ENCODE results near the gene CCDC34. TPM values are rescaled to one million over a fixed set of nuclear protein-coding genes. Genes with fewer than 3 reads are reported as not detected.

The CCDC34 gene, protein sequence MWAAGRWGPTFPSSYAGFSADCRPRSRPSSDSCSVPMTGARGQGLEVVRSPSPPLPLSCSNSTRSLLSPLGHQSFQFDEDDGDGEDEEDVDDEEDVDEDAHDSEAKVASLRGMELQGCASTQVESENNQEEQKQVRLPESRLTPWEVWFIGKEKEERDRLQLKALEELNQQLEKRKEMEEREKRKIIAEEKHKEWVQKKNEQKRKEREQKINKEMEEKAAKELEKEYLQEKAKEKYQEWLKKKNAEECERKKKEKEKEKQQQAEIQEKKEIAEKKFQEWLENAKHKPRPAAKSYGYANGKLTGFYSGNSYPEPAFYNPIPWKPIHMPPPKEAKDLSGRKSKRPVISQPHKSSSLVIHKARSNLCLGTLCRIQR
- 10 to 100 TPM in 1 of 5 donors, 1 to 10 TPM in 2, under 1 TPM in 1, not detected in 1; 0.89 to 65.8 (median 6.0) TPM for total RNA-seq
- 10 to 100 TPM in 2 of 3 donors, 1 to 10 TPM in 1; 7.0 to 25.2 (median 11.7) TPM for polyA plus RNA-seq
- long read RNA-seq, donor 1, transcript CCDC34-201 (3 exons, 2,109 nt): major isoform, 9 of 12 reads
- long read RNA-seq, donor 1, partial matches to known transcripts: 0 of 12 reads
- long read RNA-seq, donor 1, other reads (novel, unspliced or antisense): 0 of 12 reads
- long read RNA-seq, donor 2, transcript CCDC34-201 (3 exons, 2,109 nt): major isoform, 5 of 14 reads
- long read RNA-seq, donor 2, partial matches to known transcripts: 6 of 14 reads
- long read RNA-seq, donor 2, other reads (novel, unspliced or antisense): 0 of 14 reads
- long read RNA-seq, donor 3, transcript CCDC34-201 (3 exons, 2,109 nt): major isoform, 8 of 9 reads
- long read RNA-seq, donor 3, partial matches to known transcripts: 0 of 9 reads
- long read RNA-seq, donor 3, other reads (novel, unspliced or antisense): 0 of 9 reads
- long read RNA-seq, donor 4, partial matches to known transcripts: 0 of 1 reads
- long read RNA-seq, donor 4, other reads (novel, unspliced or antisense): 0 of 1 reads
- long read RNA-seq, donor 5, transcript CCDC34-201 (3 exons, 2,109 nt): major isoform, 10 of 17 reads
- long read RNA-seq, donor 5, partial matches to known transcripts: 6 of 17 reads
- long read RNA-seq, donor 5, other reads (novel, unspliced or antisense): 0 of 17 reads
- long read RNA-seq, donor 6, transcript CCDC34-202 (6 exons, 2,103 nt): minor isoform, 6 of 31 reads
- long read RNA-seq, donor 6, transcript CCDC34-201 (3 exons, 2,109 nt): major isoform, 15 of 31 reads
- long read RNA-seq, donor 6, partial matches to known transcripts: 10 of 31 reads
- long read RNA-seq, donor 6, other reads (novel, unspliced or antisense): 0 of 31 reads
- long read RNA-seq, donor 7, transcript CCDC34-201 (3 exons, 2,109 nt): major isoform, 11 of 16 reads
- long read RNA-seq, donor 7, transcript CCDC34-202 (6 exons, 2,103 nt): minor isoform, 5 of 16 reads
- long read RNA-seq, donor 7, partial matches to known transcripts: 0 of 16 reads
- long read RNA-seq, donor 7, other reads (novel, unspliced or antisense): 0 of 16 reads
- long read RNA-seq, donor 8, transcript CCDC34-201 (3 exons, 2,109 nt): major isoform, 8 of 10 reads
- long read RNA-seq, donor 8, partial matches to known transcripts: 0 of 10 reads
- long read RNA-seq, donor 8, other reads (novel, unspliced or antisense): 0 of 10 reads
- long read RNA-seq, donor 9, partial matches to known transcripts: 0 of 3 reads
- long read RNA-seq, donor 9, other reads (novel, unspliced or antisense): 0 of 3 reads
- long read RNA-seq, donor 10, transcript CCDC34-201 (3 exons, 2,109 nt): major isoform, 7 of 9 reads
- long read RNA-seq, donor 10, partial matches to known transcripts: 0 of 9 reads
- long read RNA-seq, donor 10, other reads (novel, unspliced or antisense): 0 of 9 reads

DNA sequence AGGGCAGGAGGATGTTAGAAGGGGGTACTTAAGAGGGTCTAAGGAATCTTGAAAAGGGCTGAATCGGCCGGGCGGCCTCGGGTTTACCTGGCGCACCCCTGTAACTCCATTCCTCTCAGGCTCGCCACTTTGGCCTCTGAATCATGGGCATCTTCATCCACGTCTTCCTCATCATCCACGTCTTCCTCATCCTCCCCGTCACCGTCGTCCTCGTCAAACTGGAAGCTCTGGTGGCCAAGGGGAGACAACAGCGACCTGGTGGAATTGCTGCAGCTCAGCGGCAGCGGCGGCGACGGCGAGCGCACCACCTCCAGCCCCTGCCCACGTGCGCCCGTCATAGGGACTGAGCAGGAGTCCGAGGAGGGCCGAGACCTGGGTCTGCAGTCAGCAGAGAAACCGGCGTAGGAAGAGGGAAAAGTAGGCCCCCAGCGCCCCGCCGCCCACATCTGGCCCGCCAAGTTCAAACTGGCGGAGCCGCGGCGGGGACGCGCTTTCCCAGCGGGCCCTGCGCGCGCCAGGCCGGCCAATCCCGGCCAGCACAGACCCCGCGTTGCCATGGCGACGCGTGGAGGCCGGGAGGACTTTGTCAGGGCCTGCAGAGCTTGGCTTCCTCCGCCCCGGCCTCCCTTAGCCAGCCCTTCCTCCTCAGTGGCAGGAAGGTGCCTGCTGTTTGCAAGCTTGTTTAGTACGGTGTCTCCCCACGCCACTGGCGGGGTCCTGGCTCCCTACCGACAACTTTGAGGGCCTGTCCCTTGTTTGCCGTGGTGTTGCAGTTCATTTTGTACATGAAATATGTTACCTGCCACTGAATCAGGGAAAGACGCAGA is at the start of gene CCDC34:
Gene CCDC34 (minus strand): TSS at position 467 of the 827 bp plus-strand sequence. CDS start 21 bp downstream, at position 446.
- WGBS, 5 donors: 1 to 2% (median 1%) methylated on average over 41 to 57 of the region's 57 CpGs
- H3K27ac ChIP-seq: peak within 1 kb of the TSS; percentile 24 to 77 (median 71)
- TF ChIP-seq, protein P1, sequence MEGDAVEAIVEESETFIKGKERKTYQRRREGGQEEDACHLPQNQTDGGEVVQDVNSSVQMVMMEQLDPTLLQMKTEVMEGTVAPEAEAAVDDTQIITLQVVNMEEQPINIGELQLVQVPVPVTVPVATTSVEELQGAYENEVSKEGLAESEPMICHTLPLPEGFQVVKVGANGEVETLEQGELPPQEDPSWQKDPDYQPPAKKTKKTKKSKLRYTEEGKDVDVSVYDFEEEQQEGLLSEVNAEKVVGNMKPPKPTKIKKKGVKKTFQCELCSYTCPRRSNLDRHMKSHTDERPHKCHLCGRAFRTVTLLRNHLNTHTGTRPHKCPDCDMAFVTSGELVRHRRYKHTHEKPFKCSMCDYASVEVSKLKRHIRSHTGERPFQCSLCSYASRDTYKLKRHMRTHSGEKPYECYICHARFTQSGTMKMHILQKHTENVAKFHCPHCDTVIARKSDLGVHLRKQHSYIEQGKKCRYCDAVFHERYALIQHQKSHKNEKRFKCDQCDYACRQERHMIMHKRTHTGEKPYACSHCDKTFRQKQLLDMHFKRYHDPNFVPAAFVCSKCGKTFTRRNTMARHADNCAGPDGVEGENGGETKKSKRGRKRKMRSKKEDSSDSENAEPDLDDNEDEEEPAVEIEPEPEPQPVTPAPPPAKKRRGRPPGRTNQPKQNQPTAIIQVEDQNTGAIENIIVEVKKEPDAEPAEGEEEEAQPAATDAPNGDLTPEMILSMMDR (IDR thresholded peaks at IDR 0.05): no peak
- peak; percentile 16 to 81 (median 68) for TF ChIP-seq POLR2AphosphoS5 (IDR thresholded peaks at IDR 0.05)

DNA sequence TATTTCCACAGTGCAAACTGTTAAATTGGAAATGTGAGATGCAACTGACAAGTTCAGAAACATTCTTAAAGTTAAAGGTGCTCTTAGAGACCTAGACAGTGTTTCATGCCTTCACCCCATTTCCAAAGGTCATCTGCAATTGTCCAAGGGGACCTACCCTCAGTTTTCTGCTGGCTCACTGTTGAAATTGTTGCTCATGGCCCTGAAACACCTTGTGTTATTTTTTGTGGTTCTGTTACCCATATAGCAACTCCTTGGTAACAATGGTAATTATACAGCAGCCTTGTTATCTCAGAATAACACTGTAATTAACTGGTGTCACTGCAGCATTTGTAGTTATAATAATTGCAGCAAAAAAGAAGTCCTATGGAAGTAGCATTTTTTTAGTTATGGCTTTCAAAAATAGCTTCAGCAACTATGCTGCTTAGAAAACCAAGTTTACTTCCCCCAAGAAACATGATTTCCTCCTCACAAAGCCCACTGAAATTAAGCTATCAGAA is 49.2 kb upstream of the CCDC34 start:
- Histone ChIP-seq H3K27ac (no peak overlapping the region), H3K27me3 (no peaks in the 10 kb centered on the region), H3K36me3 (no peaks in the 10 kb centered on the region), H3K9me3 (no peaks in the 10 kb centered on the region), H3K4me1 (peaks cover 0 to 32% (median 14%) of the 10 kb centered on the region in 4 donors), H3K4me3 (no peak overlapping the region)
- TF ChIP-seq, protein P1 (IDR thresholded peaks at IDR 0.05): no peak
- TF ChIP-seq POLR2A (IDR thresholded peaks at IDR 0.05) (no peak), EP300 (IDR thresholded peaks at IDR 0.05) (no peak), POLR2AphosphoS5 (IDR thresholded peaks at IDR 0.05) (no peak)
- DNase-seq: no peak
- intact Hi-C loops (cut with DNase I; ENCODE audit: low total_unique reads): no loop called here

More for the DNA sequence above, at the start of gene CCDC34:
- H3K36me3 ChIP-seq: peaks cover 0 to 8% (median 6%) of the 10 kb centered on the region in 4 donors
- H3K9me3 ChIP-seq: no peaks in the 10 kb centered on the region
- peak; percentile 92 to 98 for DNase-seq
- intact Hi-C loops (cut with DNase I; ENCODE audit: low total_unique reads): no loop called here
- H3K27me3 ChIP-seq: no peaks in the 10 kb centered on the region
- H3K4me3 ChIP-seq: peak within 1 kb of the TSS; percentile 74 to 86 (median 82)
- H3K4me1 ChIP-seq: peaks cover 0 to 30% (median 27%) of the 10 kb centered on the region in 4 donors

DNA sequence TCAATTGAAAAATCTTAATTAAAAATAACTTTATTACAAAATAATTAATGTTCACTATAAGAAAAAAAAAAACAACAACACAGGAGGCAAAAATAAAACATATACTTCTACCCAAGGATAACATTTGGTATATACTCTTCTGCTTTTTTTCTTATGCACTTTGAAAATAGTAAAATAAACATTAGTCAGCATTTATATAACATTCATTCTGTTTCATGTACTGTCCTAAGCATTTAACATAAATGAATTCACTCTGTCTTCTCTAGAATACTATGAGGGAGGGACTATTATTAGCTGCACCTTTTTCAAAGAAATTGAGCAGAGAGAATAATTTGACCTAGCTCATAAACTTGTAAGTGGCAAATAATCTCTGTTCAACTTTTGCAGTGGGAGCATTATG is 48.3 kb upstream of the CCDC34 start:
- H3K36me3 ChIP-seq: no peaks in the 10 kb centered on the region
- H3K27me3 ChIP-seq: no peaks in the 10 kb centered on the region
- no peak overlapping the region for H3K4me3 ChIP-seq
- no peak overlapping the region for H3K27ac ChIP-seq
- peaks cover 0 to 31% (median 12%) of the 10 kb centered on the region in 4 donors for H3K4me1 ChIP-seq
- H3K9me3 ChIP-seq: no peaks in the 10 kb centered on the region
- intact Hi-C loops (cut with DNase I; ENCODE audit: low total_unique reads): no loop called here
- no peak for DNase-seq
- TF ChIP-seq POLR2AphosphoS5 (IDR thresholded peaks at IDR 0.05) (no peak), EP300 (IDR thresholded peaks at IDR 0.05) (no peak), POLR2A (IDR thresholded peaks at IDR 0.05) (no peak)
- TF ChIP-seq, protein P1 (IDR thresholded peaks at IDR 0.05): no peak

Measured in stomach (tissue), 19 donors.